ENCODE data around the gene SPATA24.
"Not testable (repeated sequence)": the region's sequence is repeated elsewhere in the genome, so short reads cannot be mapped to it uniquely, and the experiment has no call there.

Gene SPATA24

DNA sequence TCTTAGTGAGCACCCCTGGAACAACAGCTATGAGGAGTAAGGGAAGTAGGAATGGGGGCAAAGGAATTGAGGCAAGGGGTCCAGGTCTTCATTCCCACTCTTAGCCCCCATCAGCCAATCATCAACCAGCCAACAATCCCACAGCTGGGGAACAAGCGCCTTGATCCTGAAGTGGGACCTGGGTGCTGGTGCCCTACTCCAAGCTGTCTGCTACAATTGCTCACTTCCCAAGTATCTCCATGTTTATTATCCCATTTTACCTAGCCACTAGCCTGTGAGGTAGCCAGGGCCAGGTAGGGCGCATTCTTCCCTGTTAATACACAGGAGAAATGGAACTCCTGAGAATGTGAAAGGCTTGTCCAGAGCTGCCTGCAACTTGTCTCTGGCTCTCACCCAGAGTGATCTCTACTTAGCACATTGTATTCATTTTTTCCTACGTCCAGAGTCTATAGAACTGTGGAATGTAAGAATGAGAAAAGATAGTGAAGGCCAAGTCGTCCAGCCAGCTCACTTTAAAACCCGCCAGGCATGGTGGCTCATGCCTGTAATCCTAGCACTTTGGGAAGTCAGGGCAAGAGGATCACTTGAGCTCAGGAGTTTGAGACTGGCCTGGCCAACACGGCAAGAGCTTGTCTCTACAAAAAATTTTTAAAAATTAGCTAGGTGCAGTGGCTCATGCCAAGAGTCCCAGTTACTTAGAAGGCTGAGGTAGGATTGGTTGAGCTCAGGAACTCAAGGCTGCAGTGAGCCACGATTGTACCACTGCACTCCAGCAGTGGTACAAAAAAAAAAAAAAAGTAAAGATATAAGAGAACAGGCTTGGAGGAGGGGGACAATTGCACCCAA is 41.7 kb upstream of the SPATA24 start:
- ChIA-PET CTCF (interaction anchor here (0.8 kb wide), 2 partner anchors 11 to 14 kb away, joined by 3 read pairs; no protein-coding TSS in a partner anchor), POLR2A (no interaction called here)
- TF ChIP-seq ZNF384 (IDR thresholded peaks at IDR 0.05), result no peak
- TF ChIP-seq FOXK2 (IDR thresholded peaks at IDR 0.05), result no peak
- no peak for TF ChIP-seq SP1 (IDR thresholded peaks at IDR 0.05)
- TF ChIP-seq, protein P1, sequence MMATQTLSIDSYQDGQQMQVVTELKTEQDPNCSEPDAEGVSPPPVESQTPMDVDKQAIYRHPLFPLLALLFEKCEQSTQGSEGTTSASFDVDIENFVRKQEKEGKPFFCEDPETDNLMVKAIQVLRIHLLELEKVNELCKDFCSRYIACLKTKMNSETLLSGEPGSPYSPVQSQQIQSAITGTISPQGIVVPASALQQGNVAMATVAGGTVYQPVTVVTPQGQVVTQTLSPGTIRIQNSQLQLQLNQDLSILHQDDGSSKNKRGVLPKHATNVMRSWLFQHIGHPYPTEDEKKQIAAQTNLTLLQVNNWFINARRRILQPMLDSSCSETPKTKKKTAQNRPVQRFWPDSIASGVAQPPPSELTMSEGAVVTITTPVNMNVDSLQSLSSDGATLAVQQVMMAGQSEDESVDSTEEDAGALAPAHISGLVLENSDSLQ (IDR thresholded peaks at IDR 0.05), result no peak
- no peak for TF ChIP-seq HDGF (IDR thresholded peaks at IDR 0.05; ENCODE audit: borderline replicate concordance)
- no peak for TF ChIP-seq ARNT (IDR thresholded peaks at IDR 0.05)
- TF ChIP-seq FOXA1 (IDR thresholded peaks at IDR 0.05), result no peak
- TF ChIP-seq BHLHE40 (IDR thresholded peaks at IDR 0.05; ENCODE audit: borderline replicate concordance), result no peak
- no peak for TF ChIP-seq TARDBP (IDR thresholded peaks at IDR 0.05)
- TF ChIP-seq CTBP1 (IDR thresholded peaks at IDR 0.05; ENCODE audit: borderline replicate concordance), result no peak
- TF ChIP-seq SUZ12 (IDR thresholded peaks at IDR 0.05), result no peak
- TF ChIP-seq L3MBTL2 (conservative IDR thresholded peaks at IDR 0.05), result no peak
- no peak for DNase-seq (ENCODE audit: extremely low spot score)

DNA sequence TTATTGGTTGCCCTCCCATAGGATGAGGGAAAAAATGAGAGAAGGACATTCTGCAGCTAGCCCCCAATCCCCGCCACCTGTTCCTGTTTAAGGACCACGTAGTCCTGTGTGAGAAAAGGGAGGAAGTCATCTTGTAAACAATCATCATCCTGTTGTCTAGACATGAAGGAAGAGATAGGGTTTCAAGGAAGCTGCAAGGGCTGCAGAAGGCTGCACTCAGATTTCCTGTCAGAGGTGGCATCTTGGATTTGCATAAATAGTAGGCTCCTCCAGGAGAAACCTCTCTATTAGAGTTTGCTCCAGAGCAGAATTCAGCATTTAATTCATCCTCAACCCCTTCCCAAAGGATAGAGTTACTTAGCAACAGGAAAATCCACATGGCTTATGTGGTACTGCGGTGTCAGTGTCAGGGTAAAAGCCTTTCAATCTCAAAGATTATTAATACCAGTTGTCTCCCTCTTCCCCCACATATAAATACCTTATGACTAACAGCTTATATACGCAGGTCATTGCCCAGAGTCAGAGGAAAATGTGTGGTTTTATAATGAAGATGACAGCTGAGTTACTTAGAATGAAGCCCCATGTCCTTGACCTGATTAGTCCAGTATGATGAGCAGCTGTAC is 40.1 kb upstream of the SPATA24 start:
- ChIA-PET CTCF (interaction anchor here (1.2 kb wide), 1 partner anchor 21 kb away, joined by 3 read pairs; no protein-coding TSS in a partner anchor), POLR2A (no interaction called here)

DNA sequence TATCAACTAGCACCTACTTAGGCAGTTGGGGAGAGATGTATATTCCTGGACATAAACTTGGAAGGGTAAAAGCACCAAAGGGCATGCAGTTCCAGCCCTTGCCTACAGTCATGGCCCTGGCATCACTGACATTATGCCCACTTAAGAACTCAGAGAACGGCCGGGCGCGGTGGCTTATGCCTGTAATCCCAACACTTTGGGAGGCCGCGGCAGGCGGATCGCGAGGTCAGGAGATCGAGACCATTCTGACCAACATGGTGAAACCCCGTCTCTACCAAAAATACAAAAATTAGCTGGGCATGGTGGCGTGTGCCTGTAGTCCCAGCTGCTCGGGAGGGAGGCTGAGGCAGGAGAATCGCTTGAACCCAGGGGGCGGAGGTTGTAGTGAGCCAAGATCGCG is 36.5 kb upstream of the SPATA24 start:
- not testable (repeated sequence) for DNase-seq (ENCODE audit: extremely low spot score)
- ChIA-PET POLR2A (interaction anchor here (1.2 kb wide), 1 partner anchor 238 kb away, joined by 3 read pairs; no protein-coding TSS in a partner anchor), CTCF (interaction anchor here (0.9 kb wide), 1 partner anchor 79 kb away, joined by 3 read pairs; no protein-coding TSS in a partner anchor)

More for the DNA sequence above, 40.1 kb upstream of the SPATA24 start:
- DNase-seq (ENCODE audit: extremely low spot score), result no peak
- TF ChIP-seq LEF1 (IDR thresholded peaks at IDR 0.05; ENCODE audit: borderline replicate concordance) (no peak), FOXA1 (IDR thresholded peaks at IDR 0.05) (no peak), CTBP1 (IDR thresholded peaks at IDR 0.05; ENCODE audit: borderline replicate concordance) (no peak), NFRKB (IDR thresholded peaks at IDR 0.05) (no peak), ARNT (IDR thresholded peaks at IDR 0.05) (no peak), FOXK2 (IDR thresholded peaks at IDR 0.05) (no peak), SUZ12 (IDR thresholded peaks at IDR 0.05) (no peak), ZNF384 (IDR thresholded peaks at IDR 0.05) (no peak), SP1 (IDR thresholded peaks at IDR 0.05) (no peak), L3MBTL2 (conservative IDR thresholded peaks at IDR 0.05) (no peak), FOXM1 (IDR thresholded peaks at IDR 0.05; ENCODE audit: borderline replicate concordance) (no peak), BHLHE40 (IDR thresholded peaks at IDR 0.05; ENCODE audit: borderline replicate concordance) (no peak)
- TF ChIP-seq, protein P1 (IDR thresholded peaks at IDR 0.05), result no peak

GRCh38 chr5:139439013-139439903 is 35.4 kb upstream of the SPATA24 start, which contains the start of gene DNAJC18:
Gene DNAJC18 (minus strand): TSS chr5:139439525. CDS start chr5:139439445, 80 bp downstream.
- TF ChIP-seq SUZ12 (IDR thresholded peaks at IDR 0.05) (peak; percentile 75), ARNT (IDR thresholded peaks at IDR 0.05) (no peak), L3MBTL2 (conservative IDR thresholded peaks at IDR 0.05) (peak; percentile 48)
- ChIA-PET POLR2A (interaction anchor here (0.6 to 2.2 kb wide), 32 partner anchors 9 to 860 kb away, joined by 3 to 20 read pairs (median 4); partner anchors contain the start of genes ECSCR, SLC23A1, SMIM33 and STING1), CTCF (interaction anchor here (0.5 to 1.5 kb wide), 4 partner anchors 14 to 1523 kb away, joined by 3 to 6 read pairs (median 4); no protein-coding TSS in a partner anchor)
- peak; percentile 93 for DNase-seq (ENCODE audit: extremely low spot score)

DNA sequence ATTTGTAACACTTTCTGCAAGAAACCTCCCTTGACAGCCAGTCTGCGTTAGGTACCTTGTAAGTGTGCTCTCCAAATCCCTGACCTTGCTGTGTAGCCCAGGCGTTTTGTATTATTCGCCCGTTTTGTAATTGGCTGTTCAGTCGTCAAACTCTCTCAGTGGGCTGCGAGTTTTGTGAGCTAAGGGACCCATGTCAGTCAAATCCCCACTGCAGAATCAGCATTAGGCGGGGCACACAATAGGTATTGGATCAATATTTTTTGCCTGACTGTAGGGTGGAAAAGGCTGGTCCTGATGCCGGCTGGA is 34.8 kb upstream of the SPATA24 start:
- POLR2A ChIA-PET, result interaction anchor here (0.8 to 2.2 kb wide), 21 partner anchors 9 to 860 kb away, joined by 3 to 20 read pairs (median 4); partner anchors contain the start of genes STING1 and UBE2D2
- CTCF ChIA-PET, result interaction anchor here (0.5 to 1.5 kb wide), 3 partner anchors 13 to 1522 kb away, joined by 3 to 6 read pairs (median 4); no protein-coding TSS in a partner anchor
- DNase-seq (ENCODE audit: extremely low spot score), result no peak
- TF ChIP-seq NFRKB (IDR thresholded peaks at IDR 0.05), result no peak
- TF ChIP-seq, protein P1 (IDR thresholded peaks at IDR 0.05), result peak; percentile 42; the same call in 1 of the 2 replicates

DNA sequence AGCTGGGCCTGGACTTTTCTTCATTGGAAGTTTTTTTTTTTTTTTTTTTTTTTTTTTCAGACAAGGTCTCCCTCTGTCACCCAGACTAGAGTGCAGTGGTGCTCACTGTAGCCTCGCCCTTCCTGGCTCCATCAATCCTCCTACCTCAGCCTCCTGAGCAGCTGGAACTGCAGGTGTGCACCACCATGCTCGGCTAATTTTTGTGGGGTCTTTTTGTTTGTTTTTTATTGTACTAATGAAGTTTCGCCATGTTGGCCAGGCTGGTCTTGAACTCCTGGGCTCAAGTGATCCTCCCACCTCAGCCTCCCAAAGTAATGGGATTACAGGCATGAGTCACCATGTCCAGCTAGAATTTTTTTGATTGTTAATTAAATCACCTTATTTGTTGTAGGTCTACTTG is 31.8 kb upstream of the SPATA24 start:
- CTCF ChIA-PET, result no interaction called here

More for the DNA sequence above, 31.8 kb upstream of the SPATA24 start:
- POLR2A ChIA-PET, result no interaction called here
- DNase-seq (ENCODE audit: extremely low spot score), result no peak
- TF ChIP-seq HDGF (IDR thresholded peaks at IDR 0.05; ENCODE audit: borderline replicate concordance) (no peak), ZNF384 (IDR thresholded peaks at IDR 0.05) (peak; percentile 69), SUZ12 (IDR thresholded peaks at IDR 0.05) (no peak)
